ENCODE measurements around the gene SPC25. TPM values are rescaled to one million over a fixed set of nuclear protein-coding genes. Genes with fewer than 3 reads are reported as not detected.

The SPC25 gene
- total RNA-seq, 1 experiment from 2014 or later = 3.5 TPM

GRCh38 chr2:168855601-168856000 is 34.6 kb downstream of the SPC25 start:
- no peaks in the 10 kb centered on the region for H3K36me3 Mint-ChIP-seq (ENCODE audit: insufficient read depth, unreplicated experiment)
- intact Hi-C loops (cut with micrococcal nuclease) = no loop called here
- no TSS peak for BruUV-seq (replicated peaks)

GRCh38 chr2:168854651-168855050 is 35.6 kb downstream of the SPC25 start:
- ChIA-PET CTCF (no interaction called here), POLR2A (interaction anchor here (1.7 kb wide), 1 partner anchor 9 kb away, joined by 4 read pairs; no protein-coding TSS in a partner anchor)
- DNase-seq (ENCODE audit: unreplicated experiment) = no peak
- H3K27me3 Mint-ChIP-seq (ENCODE audit: insufficient read depth, unreplicated experiment) = no peaks in the 10 kb centered on the region
- no peaks in the 10 kb centered on the region for H3K36me3 Mint-ChIP-seq (ENCODE audit: insufficient read depth, unreplicated experiment)
- no peaks in the 10 kb centered on the region for H3K9me3 Mint-ChIP-seq (ENCODE audit: unreplicated experiment)
- no peak overlapping the region for H3K4me3 Mint-ChIP-seq (ENCODE audit: unreplicated experiment)
- BruUV-seq (replicated peaks) = no TSS peak
- peaks cover 7% of the 10 kb centered on the region for H3K4me1 Mint-ChIP-seq (ENCODE audit: insufficient read depth, unreplicated experiment)
- no peak for TF ChIP-seq CTCF (IDR thresholded peaks at IDR 0.05; ENCODE audit: unreplicated experiment)
- intact Hi-C loops (cut with micrococcal nuclease) = no loop called here
- H3K27ac Mint-ChIP-seq (ENCODE audit: low read depth, unreplicated experiment) = no peak overlapping the region

More at GRCh38 chr2:168855601-168856000, 34.6 kb downstream of the SPC25 start:
- POLR2A ChIA-PET = interaction anchor here (1.7 kb wide), 1 partner anchor 8 kb away, joined by 4 read pairs; no protein-coding TSS in a partner anchor
- no peaks in the 10 kb centered on the region for H3K9me3 Mint-ChIP-seq (ENCODE audit: unreplicated experiment)
- TF ChIP-seq CTCF (IDR thresholded peaks at IDR 0.05; ENCODE audit: unreplicated experiment) = no peak
- no peak overlapping the region for H3K27ac Mint-ChIP-seq (ENCODE audit: low read depth, unreplicated experiment)
- no peak overlapping the region for H3K4me3 Mint-ChIP-seq (ENCODE audit: unreplicated experiment)
- CTCF ChIA-PET = interaction anchor here (0.6 kb wide), 1 partner anchor 106 kb away, joined by 3 read pairs; no protein-coding TSS in a partner anchor
- DNase-seq (ENCODE audit: unreplicated experiment) = no peak
- H3K27me3 Mint-ChIP-seq (ENCODE audit: insufficient read depth, unreplicated experiment) = no peaks in the 10 kb centered on the region
- peaks cover 7% of the 10 kb centered on the region for H3K4me1 Mint-ChIP-seq (ENCODE audit: insufficient read depth, unreplicated experiment)

DNA sequence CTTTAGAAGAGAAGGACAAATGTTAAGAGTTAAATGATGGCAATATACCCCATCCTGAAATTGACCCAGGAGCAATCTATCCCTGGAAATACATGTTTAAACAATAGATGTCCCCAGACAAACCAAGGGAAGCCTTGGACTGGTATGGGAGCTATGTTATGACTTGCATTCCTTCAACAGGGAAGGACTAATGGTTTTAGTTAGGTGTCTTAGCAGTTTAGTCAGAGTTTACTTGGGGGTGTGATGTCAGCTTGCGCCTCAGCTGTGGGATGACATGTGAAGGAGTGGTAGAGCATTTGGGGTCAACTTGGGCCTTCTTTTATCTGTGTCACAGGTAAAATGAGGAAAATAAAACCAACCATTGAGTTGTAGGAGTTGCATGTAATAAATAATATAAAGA is 36.8 kb downstream of the SPC25 start:
- Mint-ChIP-seq H3K36me3 (ENCODE audit: insufficient read depth, unreplicated experiment) (no peaks in the 10 kb centered on the region), H3K27me3 (ENCODE audit: insufficient read depth, unreplicated experiment) (no peaks in the 10 kb centered on the region), H3K4me3 (ENCODE audit: unreplicated experiment) (no peak overlapping the region), H3K27ac (ENCODE audit: low read depth, unreplicated experiment) (no peak overlapping the region), H3K9me3 (ENCODE audit: unreplicated experiment) (no peaks in the 10 kb centered on the region), H3K4me1 (ENCODE audit: insufficient read depth, unreplicated experiment) (peaks cover 7% of the 10 kb centered on the region)
- intact Hi-C loops (cut with micrococcal nuclease) = no loop called here
- POLR2A ChIA-PET = interaction anchor here (0.6 kb wide), 1 partner anchor 22 kb away, joined by 3 read pairs; no protein-coding TSS in a partner anchor
- CTCF ChIA-PET = no interaction called here
- TF ChIP-seq CTCF (IDR thresholded peaks at IDR 0.05; ENCODE audit: unreplicated experiment) = no peak
- no peak for DNase-seq (ENCODE audit: unreplicated experiment)
- BruUV-seq (replicated peaks) = no TSS peak

DNA sequence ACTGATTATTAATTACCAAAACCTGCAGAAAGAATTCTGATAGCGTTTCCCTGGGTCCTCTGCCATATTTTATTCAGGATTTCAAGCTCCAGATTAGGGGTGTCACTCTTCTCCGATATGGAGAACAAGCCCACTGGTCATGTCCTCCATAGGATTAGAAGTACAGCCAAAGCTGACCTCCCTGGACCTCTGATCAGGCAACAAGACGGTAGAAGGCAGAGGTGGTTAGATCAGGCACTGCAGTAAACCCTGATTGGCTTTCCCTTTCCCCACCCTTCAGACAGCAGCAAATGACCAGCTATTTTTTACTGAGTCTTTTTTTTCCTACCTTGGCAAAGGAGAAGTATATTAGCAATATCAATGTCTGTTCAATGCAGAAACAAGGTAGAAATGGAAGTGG is 37.7 kb downstream of the SPC25 start:
- no peak overlapping the region for H3K27ac Mint-ChIP-seq (ENCODE audit: low read depth, unreplicated experiment)
- no TSS peak for BruUV-seq (replicated peaks)
- ChIA-PET CTCF (no interaction called here), POLR2A (no interaction called here)
- H3K4me1 Mint-ChIP-seq (ENCODE audit: insufficient read depth, unreplicated experiment) = peaks cover 7% of the 10 kb centered on the region
- intact Hi-C loops (cut with micrococcal nuclease) = no loop called here
- no peak overlapping the region for H3K4me3 Mint-ChIP-seq (ENCODE audit: unreplicated experiment)
- TF ChIP-seq CTCF (IDR thresholded peaks at IDR 0.05; ENCODE audit: unreplicated experiment) = no peak
- H3K36me3 Mint-ChIP-seq (ENCODE audit: insufficient read depth, unreplicated experiment) = no peaks in the 10 kb centered on the region
- H3K9me3 Mint-ChIP-seq (ENCODE audit: unreplicated experiment) = no peaks in the 10 kb centered on the region
- DNase-seq (ENCODE audit: unreplicated experiment) = no peak
- no peaks in the 10 kb centered on the region for H3K27me3 Mint-ChIP-seq (ENCODE audit: insufficient read depth, unreplicated experiment)
